Activated naive CD4-positive, alpha-beta T cell treated with anti-CD3 and anti-CD28 coated beads, Interleukin-2, amount 50 U/mL, for 24 hours (primary cell): ENCODE results near the gene PALS1.
"Not testable (repeated sequence)": the region's sequence is repeated elsewhere in the genome, so short reads cannot be mapped to it uniquely, and the experiment has no call there.

Experiments
- H3K27ac Mint-ChIP-seq: one replicate; pipeline ENCODE4 v1.8.0; 2021; ENCODE audit warnings: mild to moderate bottlenecking, mixed read lengths
- H3K27me3 Mint-ChIP-seq: one replicate; pipeline ENCODE4 v1.8.0; 2021; ENCODE audit warnings: mixed read lengths
- H3K36me3 Mint-ChIP-seq: one replicate; pipeline ENCODE4 v1.8.0; 2021; ENCODE audit warnings: mixed read lengths
- H3K4me1 Mint-ChIP-seq: one replicate; pipeline ENCODE4 v1.8.0; 2021; ENCODE audit warnings: mixed read lengths
- H3K4me3 Mint-ChIP-seq: one replicate; pipeline ENCODE4 v1.8.0; 2021; ENCODE audit warnings: mild to moderate bottlenecking, mixed read lengths
- H3K9me3 Mint-ChIP-seq: one replicate; pipeline ENCODE4 v1.8.0; 2021; ENCODE audit warnings: mixed read lengths

The PALS1 gene

DNA sequence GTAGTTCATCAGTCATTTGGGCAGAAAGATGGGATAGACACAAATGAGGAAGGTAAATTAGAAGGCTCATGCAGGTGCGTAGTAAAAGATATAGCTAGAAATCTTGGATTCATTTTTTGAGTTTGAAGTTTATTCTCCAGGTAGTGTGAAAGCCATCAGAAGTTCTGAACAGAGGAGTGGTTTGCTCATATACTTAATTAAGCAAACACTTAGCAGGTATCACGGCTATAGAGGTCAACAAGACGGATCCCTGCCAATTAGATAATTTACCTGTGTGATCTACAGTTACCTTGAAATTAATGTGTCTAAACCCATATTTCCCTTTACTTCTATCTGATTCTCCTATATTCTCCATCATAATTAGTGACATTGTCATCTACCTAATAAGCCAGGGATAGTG is 29.7 kb downstream of the PALS1 start:
- Mint-ChIP-seq H3K27me3 (no peaks in the 10 kb centered on the region), H3K4me1 (peaks cover 21% of the 10 kb centered on the region), H3K4me3 (no peak overlapping the region), H3K36me3 (peaks cover 20% of the 10 kb centered on the region), H3K27ac (no peak overlapping the region), H3K9me3 (no peaks in the 10 kb centered on the region)

- peaks cover 25% of the 10 kb centered on the region for H3K4me1 Mint-ChIP-seq
- not testable (repeated sequence) for H3K9me3 Mint-ChIP-seq, H3K27me3 Mint-ChIP-seq, H3K4me3 Mint-ChIP-seq, H3K27ac Mint-ChIP-seq
- peaks cover 20% of the 10 kb centered on the region for H3K36me3 Mint-ChIP-seq
Measured at GRCh38 chr14:67273281-67273680, 32.0 kb downstream of the PALS1 start.

DNA sequence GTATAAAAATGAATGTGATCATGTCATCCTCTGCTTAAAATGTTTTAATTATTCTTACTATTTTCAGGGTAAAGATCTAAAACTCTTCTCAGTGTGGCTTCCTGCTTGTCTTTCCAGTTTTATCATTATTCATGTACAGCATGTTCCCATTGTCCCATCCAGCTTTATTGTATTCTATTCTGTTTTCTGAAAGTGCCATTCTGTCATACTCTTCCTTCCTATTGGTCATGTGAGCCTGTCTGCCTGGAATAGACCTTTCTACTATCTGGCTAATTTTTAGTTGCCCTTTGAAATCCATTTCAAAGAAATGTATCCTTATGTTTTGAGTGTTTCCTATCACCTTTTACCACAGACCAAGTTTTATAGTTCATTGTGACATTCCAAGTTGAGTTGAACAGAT is 34.9 kb downstream of the PALS1 start:
- Mint-ChIP-seq H3K4me3 (no peak overlapping the region), H3K4me1 (peaks cover 20% of the 10 kb centered on the region), H3K27ac (no peak overlapping the region), H3K27me3 (no peaks in the 10 kb centered on the region), H3K9me3 (no peaks in the 10 kb centered on the region), H3K36me3 (peaks cover 17% of the 10 kb centered on the region)

DNA sequence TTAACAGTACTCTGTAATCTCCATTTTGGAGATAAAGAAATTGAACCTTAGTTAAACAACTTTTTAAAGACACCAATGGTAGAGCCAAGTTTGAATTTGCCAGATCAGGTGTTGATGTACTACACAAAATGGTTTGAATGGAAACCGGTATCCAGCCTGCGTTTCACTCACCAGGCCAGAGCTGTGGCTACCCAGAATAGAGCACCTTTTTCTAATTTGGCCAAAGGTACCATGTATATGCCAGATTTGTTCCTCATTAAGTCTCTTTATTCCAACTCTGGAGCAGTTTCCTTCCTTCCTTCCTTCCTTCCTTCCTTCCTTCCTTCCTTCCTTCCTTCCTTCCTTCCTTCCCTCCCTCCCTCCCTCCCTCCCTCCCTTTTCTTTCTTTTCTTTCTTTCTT is 39.3 kb downstream of the PALS1 start:
- Mint-ChIP-seq H3K9me3 (no peaks in the 10 kb centered on the region), H3K4me3 (no peak overlapping the region), H3K27me3 (no peaks in the 10 kb centered on the region), H3K36me3 (peaks cover 5% of the 10 kb centered on the region), H3K4me1 (peaks cover 24% of the 10 kb centered on the region), H3K27ac (peak overlapping the region; percentile 4)

DNA sequence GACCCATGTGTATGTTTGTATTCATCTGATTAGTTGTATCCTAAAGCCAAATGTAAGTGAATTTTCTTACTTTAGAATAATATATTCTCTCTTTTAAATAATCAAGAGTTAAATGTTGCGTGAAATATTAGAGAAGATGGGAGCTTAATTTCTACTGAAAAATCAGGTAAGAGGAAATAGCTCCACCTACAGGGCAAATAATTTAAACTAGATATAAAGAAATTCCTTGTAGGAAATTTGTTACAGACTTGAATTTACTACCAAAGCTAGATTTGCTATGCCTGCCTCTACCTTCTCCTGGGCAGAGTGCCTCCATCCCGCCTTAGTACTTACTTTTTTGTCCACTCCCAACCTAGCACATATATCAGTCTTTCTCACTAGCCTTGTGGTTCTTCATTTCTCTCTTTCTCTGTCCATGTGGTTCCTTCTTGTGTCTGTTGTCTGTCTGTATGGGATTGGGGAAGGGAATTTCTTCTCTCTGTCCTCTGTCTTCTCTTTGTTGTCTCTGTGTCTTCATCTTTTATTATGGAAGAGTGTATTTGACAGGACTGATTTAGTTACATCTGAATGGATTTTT is 44.7 kb downstream of the PALS1 start:
- H3K4me1 Mint-ChIP-seq: peaks cover 4% of the 10 kb centered on the region
- no peaks in the 10 kb centered on the region for H3K36me3 Mint-ChIP-seq
- no peak overlapping the region for H3K27ac Mint-ChIP-seq
- no peak overlapping the region for H3K4me3 Mint-ChIP-seq
- H3K9me3 Mint-ChIP-seq: no peaks in the 10 kb centered on the region
- no peaks in the 10 kb centered on the region for H3K27me3 Mint-ChIP-seq
